Stimulated activated CD4-positive, alpha-beta T cell treated with anti-CD3 and anti-CD28 coated beads, Interleukin-1b, Interleukin-23, amount 100 ng/mL, for 4 hours (primary cell): ENCODE measurements around the gene REX1BD.
"Not testable (repeated sequence)": the region's sequence is repeated elsewhere in the genome, so short reads cannot be mapped to it uniquely, and the experiment has no call there.

Source experiments
- DNase-seq, 2 donors: peaks; one replicate each; pipeline ENCODE4 v3.0.0-alpha.2; 2020; ENCODE audit warnings: low read depth in 2 of 2

REX1BD gene

DNA sequence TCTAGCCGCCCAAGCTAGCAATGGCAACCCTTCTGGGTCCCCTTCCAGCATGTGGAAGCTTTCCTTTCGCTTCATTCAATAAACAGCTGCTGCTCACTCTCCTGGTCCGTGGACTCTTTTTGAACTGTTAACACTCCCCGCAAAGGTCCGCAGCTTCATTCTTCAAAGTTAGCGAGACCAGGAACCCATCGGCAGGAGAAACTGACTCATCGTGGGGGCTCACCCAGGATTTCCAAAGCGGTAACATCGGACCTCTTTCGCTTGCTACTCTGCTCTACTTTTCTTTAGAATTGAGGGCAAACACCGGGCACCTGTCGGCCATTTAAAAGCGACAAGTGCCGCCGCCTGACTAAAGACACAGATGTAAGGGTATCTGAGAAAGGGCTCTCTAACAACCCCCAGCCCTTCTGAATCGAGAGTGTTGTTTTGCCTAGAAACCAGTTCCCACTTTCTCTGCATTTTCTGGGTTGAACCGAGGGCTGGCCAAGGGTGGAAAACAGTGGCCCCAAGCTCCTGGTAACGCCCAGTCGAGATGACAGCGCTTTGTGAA, 11.2 kb upstream of the REX1BD start:
- DNase-seq, result no peak

DNA sequence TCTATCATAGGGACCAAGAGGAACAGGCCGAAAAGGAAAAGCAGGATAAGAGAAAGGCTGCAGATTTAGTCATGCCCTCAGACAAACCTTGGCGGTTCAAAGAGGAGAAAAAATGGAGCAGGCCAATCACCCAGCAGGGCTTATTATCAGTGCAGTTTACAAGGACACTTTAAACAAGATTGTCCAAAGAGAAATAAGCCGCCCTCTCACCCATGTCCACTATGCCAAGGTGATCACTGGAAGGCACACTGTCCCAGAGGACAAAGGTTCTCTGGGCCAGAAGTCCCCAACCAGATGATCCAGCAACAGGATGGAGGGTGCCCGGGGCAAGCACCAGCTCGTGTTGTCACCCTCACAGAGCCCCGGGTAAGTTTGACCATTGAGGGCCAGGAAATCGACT, 8.3 kb upstream of the REX1BD start:
- no peak for DNase-seq

DNA sequence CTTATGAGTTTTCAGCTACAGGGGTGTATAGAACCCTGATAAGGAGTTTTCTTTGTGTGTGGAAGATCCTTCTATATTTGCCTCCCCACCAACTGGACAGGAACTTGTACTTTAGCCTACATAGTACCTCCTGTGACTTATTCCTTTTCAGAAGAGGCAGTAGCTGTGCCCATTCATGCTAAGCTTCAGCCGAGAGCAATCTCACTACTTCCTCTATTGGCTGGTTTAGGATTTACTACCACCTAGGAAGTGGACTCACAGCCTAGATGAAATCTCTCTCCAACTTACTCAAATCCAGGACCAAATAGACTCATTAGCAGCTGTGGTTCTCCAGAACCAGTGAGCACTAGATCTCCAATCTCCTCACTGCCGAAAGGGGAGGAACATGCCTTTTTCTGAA, 2.3 kb upstream of the REX1BD start:
- DNase-seq, result no peak

DNA sequence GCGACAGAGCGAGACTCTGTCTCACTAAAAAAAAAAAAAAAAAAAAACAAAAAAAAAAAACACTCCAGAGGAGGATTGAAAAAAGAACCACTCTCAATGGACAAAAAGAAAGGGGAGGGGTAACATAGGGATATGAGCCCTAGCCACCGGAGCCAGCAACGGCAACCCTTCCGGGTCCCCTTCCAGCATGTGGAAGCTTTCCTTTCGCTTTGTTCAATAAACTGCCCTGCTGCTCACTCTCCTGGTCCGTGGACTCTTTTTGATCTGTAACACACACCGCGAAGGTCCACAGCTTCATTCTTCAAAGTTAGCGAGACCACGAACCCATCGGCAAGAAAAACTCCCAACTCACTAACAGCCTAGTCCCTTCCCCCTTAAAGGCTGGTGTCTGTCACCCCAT, 1.0 kb upstream of the REX1BD start:
- no peak for DNase-seq

DNA sequence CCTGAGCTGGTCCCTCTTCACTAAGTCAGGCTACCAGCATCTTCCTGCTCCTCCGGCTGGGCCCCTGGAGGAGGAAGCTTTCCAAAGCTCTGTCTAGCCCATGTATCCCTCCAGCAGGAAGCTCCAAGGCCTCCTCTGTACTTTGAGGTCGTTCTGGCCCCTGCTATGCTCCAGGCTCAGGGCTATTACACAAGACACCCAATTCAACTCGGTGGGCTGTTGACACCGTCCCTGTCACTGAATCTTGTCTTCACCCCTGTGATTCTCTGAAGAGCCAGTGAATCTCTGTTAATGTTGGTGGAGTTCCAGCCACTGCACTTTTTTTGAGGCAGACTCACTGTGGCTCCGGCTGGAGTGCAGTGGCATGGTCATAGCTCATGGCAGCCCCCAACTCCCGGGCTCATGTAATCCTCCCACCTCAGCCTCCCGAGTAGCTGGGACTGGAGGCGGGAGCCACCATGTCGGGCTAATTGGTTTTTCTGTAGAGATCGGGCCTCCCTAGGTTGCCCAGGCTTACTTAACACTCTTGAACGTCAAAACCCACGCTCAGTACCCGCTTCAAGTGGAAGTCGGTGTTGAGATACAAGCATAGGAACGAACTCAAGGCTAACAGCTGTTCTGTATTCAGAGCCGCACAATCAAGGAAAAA, 512 bp upstream of the REX1BD start:
- DNase-seq, result no peak

DNA sequence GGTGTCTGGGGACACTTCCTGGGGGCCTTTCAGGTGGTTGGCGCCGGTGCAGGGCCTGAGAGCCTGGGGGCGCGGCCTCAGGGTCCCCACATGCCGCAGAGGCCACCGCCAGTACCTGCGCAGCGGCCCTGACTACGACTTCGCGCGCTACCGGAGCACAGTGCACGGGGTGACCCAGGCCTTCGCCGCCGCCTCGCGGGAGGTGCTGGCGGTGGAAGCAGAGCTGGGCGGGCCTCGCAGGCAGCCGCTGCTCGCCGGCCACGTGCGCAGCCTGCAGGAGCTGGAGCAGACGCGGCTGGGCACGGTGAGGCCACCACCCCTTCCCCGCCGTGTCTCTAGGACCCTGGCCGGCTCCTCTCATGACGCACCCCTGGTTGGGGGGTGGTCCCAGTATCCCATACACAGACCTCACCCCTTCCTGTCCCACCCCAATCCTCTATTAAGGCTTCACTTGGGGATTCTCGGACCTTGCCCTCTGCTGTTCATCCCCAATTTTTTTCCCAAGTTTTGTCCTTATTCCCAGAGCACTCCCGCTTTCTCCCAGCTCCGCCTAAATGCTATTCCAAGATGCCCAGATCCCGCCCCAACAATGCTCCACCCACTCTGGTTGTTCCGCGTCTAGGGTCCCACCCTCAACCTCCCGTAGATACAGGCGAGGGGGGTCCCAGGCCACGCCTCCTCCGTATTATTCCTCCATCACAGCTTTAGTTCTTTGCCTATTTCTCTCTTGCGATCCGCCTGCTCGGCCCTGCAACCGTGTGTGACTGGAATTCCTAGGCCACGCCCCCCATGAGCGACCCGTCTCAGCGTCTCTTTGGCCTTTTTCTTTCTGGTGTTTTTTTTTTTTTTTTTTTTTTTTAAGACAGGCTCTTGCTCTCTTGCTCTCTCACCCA, 1.0 kb downstream of the REX1BD start:
- peak; percentile 42 to 49 for DNase-seq

DNA sequence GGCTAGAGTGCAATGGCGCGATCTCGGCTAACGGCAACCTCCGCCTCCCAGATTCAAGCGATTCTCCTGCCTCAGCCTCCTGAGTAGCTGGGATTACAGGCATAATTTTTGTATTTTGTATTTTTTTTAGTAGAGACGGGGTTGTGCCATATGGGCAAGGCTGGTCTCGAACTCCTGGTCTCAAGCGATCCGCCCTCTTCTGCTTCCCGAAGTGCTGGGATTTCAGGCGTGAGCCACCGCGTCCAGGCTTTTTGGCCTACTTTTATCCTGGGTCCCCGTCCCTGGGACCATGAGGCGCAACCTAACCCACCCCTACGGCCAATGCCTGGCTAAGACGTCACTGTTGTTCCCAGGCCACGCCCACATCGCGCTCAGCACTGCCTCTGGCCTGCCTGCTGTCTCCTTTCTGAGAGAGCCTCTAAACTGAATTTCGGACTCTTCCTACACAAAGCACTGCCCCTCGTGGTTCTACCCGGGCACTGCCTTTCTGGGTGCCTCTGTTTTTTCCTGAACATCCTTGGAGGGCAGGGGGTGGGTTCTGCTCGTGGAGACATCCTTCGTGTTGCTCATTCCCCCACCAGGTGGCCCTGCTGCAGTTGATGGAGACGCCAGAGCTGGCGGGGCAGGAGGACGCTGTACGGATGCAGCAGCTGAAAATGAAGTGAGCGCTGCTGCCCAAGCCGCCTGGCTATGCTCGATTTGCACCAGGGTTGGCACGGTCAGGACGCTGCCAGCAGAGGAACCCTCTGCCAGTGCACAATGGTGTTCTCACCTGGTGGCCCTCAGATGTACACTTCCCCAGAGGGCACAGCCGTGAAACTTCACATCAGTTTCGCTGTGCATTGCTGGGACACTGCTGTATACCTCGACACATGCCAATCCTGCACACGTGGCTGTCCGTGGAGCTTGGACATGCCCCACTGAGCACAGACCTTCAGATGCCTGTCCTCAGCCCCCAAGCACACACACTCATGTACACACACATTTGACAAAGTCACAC, 2.0 kb downstream of the REX1BD start:
- no peak for DNase-seq

DNA sequence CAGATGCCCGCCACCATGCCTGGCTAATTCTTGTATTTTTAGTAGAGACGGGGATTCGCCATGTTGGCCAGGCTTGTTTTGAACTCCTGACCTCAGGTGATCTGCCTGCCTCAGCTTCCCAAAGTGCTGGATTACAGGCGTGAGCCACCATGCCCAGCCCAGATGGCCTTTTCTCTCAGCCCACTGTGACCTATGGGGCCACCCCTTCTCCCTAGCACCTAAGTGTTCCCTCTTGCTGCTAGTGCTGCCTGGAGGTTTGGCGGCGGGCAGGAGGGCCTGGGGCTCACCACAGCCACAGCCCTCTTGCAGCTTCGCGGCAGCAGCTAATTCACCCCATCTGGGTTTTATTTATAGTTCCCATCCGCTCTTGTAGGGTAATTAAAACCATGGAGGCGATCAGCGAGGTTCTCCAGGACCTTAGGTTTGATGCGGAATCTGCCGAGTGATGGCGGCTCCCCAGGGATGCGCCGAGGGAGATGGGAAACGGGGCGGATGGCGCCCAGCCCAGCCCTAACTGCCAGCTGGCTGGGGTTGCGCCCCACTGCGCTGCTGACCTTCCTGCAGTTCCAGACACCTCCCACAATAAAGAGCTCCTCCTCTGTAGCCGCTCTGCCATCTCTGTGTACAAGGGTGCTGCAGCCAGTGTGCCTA, 3.3 kb downstream of the REX1BD start:
- no peak for DNase-seq

DNA sequence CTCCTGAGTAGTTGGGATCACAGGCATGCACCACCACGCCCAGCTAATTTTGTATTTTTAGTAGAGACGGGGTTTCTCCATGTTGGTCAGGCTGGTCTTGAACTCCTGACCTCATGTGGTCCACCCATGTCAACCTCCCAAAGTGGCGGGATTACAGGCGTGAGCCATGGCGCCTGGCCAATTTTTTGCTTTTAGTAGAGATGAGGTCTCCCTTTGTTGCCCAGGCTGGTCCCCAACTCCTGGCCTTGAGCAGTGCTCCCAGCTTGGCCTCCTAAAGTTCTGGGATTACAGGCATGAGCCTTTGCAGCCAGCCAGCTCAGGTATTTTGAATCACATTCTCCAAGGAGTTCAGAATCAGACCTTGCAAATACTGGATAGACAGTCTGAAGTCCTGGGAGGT, 4.1 kb downstream of the REX1BD start:
- not testable (repeated sequence) for DNase-seq

DNA sequence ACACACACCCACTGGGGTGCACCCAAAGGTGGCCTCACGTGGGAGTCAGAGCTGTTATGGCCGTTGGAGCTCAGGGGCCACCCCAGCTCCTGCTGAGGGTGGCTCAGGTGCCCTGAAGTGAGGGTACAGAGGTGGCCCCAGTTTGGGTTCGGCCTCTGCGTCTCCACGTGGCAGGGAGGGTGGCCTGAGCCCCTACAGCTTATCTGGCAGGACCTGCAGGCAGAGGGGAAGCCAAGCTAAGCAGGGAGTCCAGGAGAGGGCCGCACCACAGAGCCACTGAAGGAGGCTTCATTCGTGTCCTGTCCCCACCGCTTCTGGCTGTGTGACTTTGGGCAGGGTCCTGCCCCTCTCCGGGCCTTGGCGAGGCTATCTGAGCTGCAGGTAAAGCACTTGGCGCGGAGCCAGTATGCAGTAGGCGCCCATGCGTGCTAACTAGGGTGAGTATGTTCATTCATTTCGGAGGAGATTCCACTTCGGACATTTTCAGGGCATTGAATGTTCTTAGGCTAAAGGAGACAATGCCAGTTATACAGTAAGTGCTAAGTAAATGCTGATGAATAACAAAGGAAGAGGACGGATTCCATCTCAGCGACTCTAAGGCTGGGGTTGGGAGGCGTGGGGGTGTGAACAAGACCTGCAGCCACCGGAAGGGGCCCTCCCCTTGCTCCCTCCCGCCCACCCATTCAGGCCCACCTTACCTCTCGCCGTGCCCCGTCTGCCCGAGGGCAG, 4.9 kb downstream of the REX1BD start:
- no peak for DNase-seq

DNA sequence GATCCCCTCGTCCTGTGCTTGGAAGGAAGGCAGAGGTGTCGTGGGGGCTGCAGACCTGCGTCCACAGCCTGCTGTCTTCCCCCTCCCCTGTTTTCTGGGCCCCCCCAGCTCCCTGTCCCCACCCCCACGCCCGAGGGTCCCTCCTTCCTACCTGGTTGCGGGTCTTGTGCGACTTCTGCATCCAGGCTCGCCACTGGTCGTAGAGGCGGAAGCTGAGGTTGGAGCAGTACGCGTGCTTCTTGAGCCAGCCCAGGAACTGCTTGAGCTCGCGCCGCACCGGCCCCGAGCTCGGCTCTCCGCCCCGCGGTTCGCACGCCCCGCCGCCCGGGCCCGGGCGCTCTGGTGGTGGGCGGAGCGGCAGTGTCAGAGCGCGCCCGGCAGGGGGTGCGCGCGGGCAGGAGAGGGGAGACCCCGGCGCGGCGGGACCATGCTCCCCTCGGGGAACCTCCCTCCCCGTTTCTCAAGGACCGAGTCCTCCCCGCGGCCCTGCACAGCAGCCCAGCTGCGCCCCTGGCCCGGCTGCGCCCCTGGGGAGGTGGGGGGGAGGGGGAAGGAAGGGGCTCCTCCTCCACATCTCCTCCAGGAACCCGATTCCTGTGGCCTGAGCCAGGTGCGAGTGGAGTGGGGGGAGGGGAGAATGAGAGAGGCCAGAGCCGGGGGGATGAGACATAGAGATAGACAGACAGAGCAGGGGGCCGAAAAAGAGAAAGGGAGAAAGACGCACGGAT, 5.7 kb downstream of the REX1BD start:
- peak; percentile 71 to 73 for DNase-seq

DNA sequence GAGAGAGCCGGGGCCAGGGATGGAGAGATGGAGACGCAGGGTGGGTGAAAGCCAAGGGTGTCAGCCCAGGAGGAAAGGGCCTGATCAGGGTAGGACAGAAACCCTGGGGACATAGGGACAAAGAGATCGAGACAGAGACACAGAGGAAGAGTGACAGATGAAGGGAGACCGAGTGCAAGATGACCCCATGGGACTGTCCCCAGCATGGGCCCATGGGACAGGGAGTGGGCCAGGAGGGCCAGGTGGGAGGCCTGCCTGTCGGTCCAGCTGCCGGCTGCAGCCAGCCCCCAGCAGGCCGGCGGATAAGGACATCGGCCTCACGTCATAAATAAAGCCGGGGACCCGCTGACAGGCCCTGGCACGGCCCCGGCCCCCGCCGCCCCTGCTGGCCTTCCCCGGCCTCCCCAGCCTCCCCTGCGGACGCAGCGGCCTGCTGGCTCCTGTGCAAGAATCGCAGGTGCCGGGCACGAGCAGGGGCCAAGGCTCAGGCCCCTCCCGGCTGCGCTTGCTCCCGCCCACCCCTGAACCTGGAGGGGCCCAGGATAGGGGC, 6.3 kb downstream of the REX1BD start:
- no peak for DNase-seq

DNA sequence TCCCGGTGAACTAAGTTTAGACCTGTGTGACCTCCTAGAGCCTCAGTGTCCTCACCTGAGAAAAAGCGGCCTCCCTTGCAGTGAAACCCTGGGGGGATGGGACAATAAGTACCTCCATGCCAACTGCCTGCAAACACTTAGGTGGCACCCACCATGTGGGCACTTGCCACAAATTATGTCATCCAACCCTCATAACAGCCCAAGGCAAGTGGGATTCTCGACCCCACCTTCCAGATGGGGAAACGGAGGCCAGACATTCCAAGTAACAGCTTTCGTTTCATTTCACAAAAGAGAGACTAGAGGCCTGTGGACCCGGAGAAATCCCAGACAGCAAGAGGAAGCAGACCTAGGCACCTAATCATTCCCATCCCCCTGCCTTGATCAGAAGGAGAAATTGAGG, 6.9 kb downstream of the REX1BD start:
- no peak for DNase-seq

DNA sequence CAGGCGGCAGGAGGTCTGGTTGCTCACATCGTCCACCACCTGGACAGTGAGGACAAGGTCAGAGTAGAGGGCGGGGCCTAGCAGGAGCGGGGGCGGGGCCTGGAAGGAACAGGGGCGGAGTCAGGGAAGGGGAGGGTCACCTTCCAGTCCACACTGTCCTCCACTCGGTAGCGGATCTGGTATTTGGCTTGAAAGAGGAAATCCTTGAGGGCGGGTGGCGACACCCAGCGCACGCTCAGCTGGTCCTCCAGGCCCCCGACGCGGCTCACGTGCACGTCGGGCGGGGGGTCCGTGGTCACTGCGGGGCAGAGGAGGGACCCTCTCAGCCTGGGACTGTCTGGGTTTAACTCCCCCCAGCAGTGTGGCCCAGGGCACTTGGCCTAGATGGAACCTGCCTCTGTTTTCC, 8.2 kb downstream of the REX1BD start:
- DNase-seq, result no peak

DNA sequence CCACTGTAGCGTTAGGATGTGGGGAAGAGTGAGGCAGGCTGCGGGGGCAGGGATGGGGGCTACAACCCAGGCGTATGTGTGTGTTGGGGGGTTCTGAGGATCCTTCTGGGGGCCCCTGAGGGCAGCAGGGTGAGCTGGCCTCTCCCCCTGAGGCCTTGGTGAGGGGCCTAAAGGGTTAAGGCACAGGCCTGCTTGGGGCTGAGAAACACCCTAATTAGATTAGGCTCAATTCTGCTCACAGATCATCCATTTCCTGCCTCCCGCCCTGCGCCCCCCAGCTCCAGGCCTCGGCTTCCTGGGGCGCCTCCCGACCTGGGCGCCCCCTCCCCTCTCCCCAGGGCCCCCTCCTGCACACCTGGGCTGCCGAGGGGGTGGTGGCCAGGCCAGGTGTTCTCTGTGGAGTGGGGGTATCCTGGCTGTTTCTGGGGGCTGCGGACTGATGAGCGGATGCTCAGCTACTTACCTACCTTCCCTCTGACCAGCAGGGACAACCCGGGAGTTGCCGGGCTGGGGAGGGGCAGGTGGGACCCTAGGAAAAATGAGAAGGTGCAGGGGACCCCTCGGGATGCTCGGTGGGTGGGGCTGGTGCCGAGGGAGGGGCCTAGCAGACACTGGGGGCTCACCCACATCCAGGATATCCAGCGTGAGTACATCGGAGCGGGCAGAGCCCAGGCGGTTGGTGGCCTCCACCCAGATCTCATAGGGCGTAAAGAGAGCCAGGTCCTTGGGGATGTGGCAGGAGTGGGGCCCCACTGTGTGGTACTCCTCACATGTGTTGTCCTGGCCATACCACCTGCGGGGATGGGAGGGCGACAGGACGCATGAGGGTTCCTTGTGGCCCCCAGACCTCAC, 9.4 kb downstream of the REX1BD start:
- DNase-seq, result no peak

DNA sequence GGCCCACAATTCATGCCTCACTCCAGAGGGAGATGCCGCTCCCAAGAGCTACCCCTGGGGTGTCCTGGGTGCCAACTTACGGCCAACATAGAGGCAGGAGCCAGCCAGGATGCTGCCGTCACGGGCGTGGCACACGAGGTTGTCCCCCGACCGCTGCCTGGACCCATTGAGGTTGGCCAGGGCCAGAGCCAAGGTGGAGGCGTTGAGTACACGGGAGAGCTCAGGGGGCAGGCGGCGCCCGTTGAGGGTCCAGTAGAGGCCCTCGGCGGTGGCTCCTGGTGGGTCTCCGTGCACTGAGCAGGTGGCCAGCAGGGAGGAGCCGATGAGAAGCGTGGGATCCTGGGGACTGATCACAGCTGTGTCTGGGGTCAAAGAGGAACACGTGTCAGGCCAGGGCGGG, 10.9 kb downstream of the REX1BD start:
- DNase-seq, result no peak

DNA sequence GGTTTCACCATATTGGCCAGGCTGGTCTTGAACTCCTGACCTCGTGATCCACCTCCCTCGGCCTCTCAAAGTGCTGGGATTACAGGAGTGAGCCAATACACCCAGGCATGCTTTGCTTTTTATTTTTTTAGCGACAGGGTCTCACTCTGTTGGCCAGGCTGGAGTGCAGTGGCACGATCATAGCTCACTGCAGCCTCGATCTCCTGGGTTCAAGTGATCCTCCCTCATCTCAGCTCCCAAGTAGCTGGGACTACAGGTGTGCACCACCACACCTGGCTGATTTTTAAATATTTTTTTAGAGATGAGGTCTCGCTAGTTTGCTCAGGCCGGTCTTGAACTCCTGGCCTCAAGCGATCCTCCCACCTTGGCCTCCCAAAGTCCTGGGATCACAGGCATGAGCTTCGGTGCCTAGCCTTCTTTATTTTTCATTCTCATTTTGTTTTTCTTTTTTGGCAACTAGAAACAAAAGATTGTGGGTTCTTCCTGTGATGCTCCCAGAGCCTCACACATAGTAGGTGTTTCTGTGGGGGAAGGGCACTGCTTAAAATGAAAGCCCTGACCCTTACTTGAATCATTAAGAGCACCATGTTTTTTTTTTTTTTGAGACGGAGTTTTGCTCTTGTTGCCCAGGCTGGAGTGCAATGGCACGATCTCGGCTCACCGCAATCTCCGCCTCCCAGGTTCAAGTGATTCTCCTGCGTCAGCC, 12.2 kb downstream of the REX1BD start:
- not testable (repeated sequence) for DNase-seq

DNA sequence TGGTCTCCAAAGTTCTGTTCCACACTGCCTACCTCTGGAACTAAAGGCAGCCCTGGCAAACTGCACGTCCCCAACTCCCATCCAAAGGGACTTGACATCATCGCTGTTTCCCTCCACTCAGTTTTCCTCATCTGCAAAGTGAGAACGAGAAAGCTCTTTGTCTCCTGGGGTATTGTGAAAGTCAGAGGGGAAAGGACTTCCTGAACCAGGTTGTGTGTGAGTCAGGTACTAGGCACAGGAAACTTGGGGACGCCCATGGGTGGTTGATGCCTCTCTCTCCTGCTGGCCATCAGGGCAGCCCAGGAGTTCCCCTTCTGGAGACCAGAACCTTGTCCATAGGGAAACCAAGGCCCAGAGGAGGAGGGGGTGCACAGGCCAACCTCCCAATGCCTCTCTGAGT, 13.3 kb downstream of the REX1BD start:
- DNase-seq, result no peak
